Upper lobe of left lung (tissue), 4 donors: ENCODE measurements around the gene SPTLC1.

ENCODE experiments used
- CTCF ChIP-seq, 6 experiments: fragments of 450-650 bp in 4 of 6; fragments of 200-600 bp in 2 of 6; sonication (generic) in 2 of 6; IDR thresholded peaks; one replicate each; pipeline ENCODE4 v1.5.1; 2016 to 2019; ENCODE audit warnings: antibody characterized with exemption in 6 of 6
- POLR2A ChIP-seq, 4 donors: fragments of 450-650 bp; IDR thresholded peaks; one replicate each; pipeline ENCODE4 v1.5.1; 2016 to 2017; ENCODE audit warnings: antibody characterized with exemption in 4 of 4, mild to moderate bottlenecking in 2 of 4

GRCh38 chr9:92159058-92159457, 43.8 kb upstream of the SPTLC1 start:
- TF ChIP-seq CTCF (IDR thresholded peaks at IDR 0.05) (no peak), POLR2A (IDR thresholded peaks at IDR 0.05) (no peak)
